Sigmoid colon (tissue), 4 donors: Measurements from ENCODE around the gene VPS33B.

Experiments
- CTCF ChIP-seq, 4 experiments: fragments of 450-650 bp in 3 of 4; fragments of 200-600 bp in 1 of 4; IDR thresholded peaks; one replicate each; pipeline ENCODE4 v1.5.1; 2016 to 2019; ENCODE audit warnings: antibody characterized with exemption in 4 of 4, mild to moderate bottlenecking in 3 of 4, moderate library complexity in 2 of 4
- POLR2A ChIP-seq, 2 donors: fragments of 450-650 bp; IDR thresholded peaks; one replicate each; pipeline ENCODE4 v1.6.1; 2016; ENCODE audit warnings: antibody characterized with exemption in 2 of 2, mild to moderate bottlenecking in 2 of 2, moderate library complexity in 2 of 2
- POLR2AphosphoS5 ChIP-seq, 4 donors: sonication (generic); formaldehyde crosslinking; IDR thresholded peaks; one replicate each; pipeline ENCODE4 v1.6.1; 2017; ENCODE audit warnings: antibody characterized with exemption in 4 of 4

GRCh38 chr15:90990446-90990845 lies 31.9 kb downstream of the VPS33B start:
- no peak for TF ChIP-seq CTCF (IDR thresholded peaks at IDR 0.05)
- no peak for TF ChIP-seq POLR2A (IDR thresholded peaks at IDR 0.05)
- no peak for TF ChIP-seq POLR2AphosphoS5 (IDR thresholded peaks at IDR 0.05)
